CD4-positive, alpha-beta memory T cell (primary cell): ENCODE measurements around the gene MAGI2. TPM values are rescaled to one million over a fixed set of nuclear protein-coding genes. Genes with fewer than 3 reads are reported as not detected.

ENCODE experiments used
- CTCF ChIA-PET: fragments of 350-600 bp; sonication (Branson Sonifier 250); formaldehyde crosslinking; loops from one replicate; lab custom pipeline; 2021; ENCODE audit warnings: inconsistent platforms; ENCODE audit not compliant: partially characterized antibody; lab: Charles Lee
- POLR2A ChIA-PET: fragments of 350-600 bp; sonication (Branson Sonifier 250); formaldehyde crosslinking; loops from one replicate; lab custom pipeline; 2021; ENCODE audit not compliant: partially characterized antibody; lab: Charles Lee
- DNase-seq, 5 donors: peaks; one replicate each; pipeline versions ENCODE4 v3.0.0 to v3.0.0-alpha.2; 2020 to 2022; ENCODE audit warnings: mixed read lengths in 1 of 5
- H3K27ac ChIP-seq: one replicate; pipeline ENCODE4 v1.7.0; 2013; ENCODE audit warnings: low read depth, low read length
- H3K27me3 ChIP-seq: 2 replicates; pipeline ENCODE4 v1.7.0; 2013; ENCODE audit warnings: mild to moderate bottlenecking, low read length, moderate library complexity; ENCODE audit not compliant: insufficient read depth
- H3K36me3 ChIP-seq: 2 replicates; pipeline ENCODE4 v1.7.0; 2013; ENCODE audit warnings: mild to moderate bottlenecking, low read length, moderate library complexity; ENCODE audit not compliant: insufficient read depth
- H3K4me1 ChIP-seq: 2 replicates; pipeline ENCODE4 v1.7.0; 2013; ENCODE audit warnings: mild to moderate bottlenecking, low read length, moderate library complexity; ENCODE audit not compliant: insufficient read depth
- H3K4me3 ChIP-seq, 2 donors: one replicate each; pipeline ENCODE4 v1.7.0; 2013; ENCODE audit warnings: low read length in 2 of 2, mild to moderate bottlenecking in 1 of 2
- H3K9me3 ChIP-seq, 2 donors: one replicate each; pipeline ENCODE4 v1.7.0; 2013; ENCODE audit warnings: low read length in 2 of 2, control low read depth in 1 of 2; ENCODE audit not compliant: control insufficient read depth in 1 of 2
- H3K27ac Mint-ChIP-seq, 7 donors: one replicate each; pipeline ENCODE4 v1.8.0; 2020 to 2021; ENCODE audit warnings: mixed read lengths in 7 of 7, mild to moderate bottlenecking in 6 of 7, inconsistent platforms in 3 of 7, moderate library complexity in 3 of 7
- H3K27me3 Mint-ChIP-seq, 2 donors: one replicate each; pipeline ENCODE4 v1.8.0; 2020 to 2021; ENCODE audit warnings: mixed read lengths in 2 of 2
- H3K36me3 Mint-ChIP-seq, 2 donors: one replicate each; pipeline ENCODE4 v1.8.0; 2020 to 2021; ENCODE audit warnings: mixed read lengths in 2 of 2, inconsistent platforms in 1 of 2, mild to moderate bottlenecking in 1 of 2
- H3K4me1 Mint-ChIP-seq, 4 donors: one replicate each; pipeline ENCODE4 v1.8.0; 2020 to 2021; ENCODE audit warnings: mixed read lengths in 4 of 4, mild to moderate bottlenecking in 1 of 4
- H3K4me3 Mint-ChIP-seq, 8 donors: one replicate each; pipeline ENCODE4 v1.8.0; 2020 to 2021; ENCODE audit warnings: mixed read lengths in 8 of 8, mild to moderate bottlenecking in 7 of 8, moderate library complexity in 6 of 8, inconsistent platforms in 3 of 8
- H3K9me3 Mint-ChIP-seq, 8 donors: one replicate each; pipeline ENCODE4 v1.8.0; 2020 to 2021; ENCODE audit warnings: mixed read lengths in 8 of 8, mild to moderate bottlenecking in 5 of 8, inconsistent platforms in 3 of 8, moderate library complexity in 1 of 8
- intact Hi-C: fragments of 100-400 bp; cut with micrococcal nuclease; formaldehyde crosslinking; loops from one replicate; pipeline ENCODE4 v1.15.1; 2023
- polyA plus RNA-seq, 2 donors: library from polyadenylated mRNA; unstranded; fragments of 300-500 nt; fragmentation: Illumina TruSeq; gene quantifications; one replicate each; pipeline ENCODE4 v1.2.3, GENCODE V29; 2021
- total RNA-seq, 2 experiments: library from RNA; stranded (reverse); gene quantifications; one replicate each; pipeline ENCODE4 v1.2.3, GENCODE V29; 2021

Gene MAGI2
- total and polyA plus RNA-seq, 4 experiments from 2014 or later, result 0.23 to 0.25 TPM; not detected in 2

GRCh38 chr7:78073609-78074382, 1379.7 kb downstream of the MAGI2 start:
- intact Hi-C loops, result no loop called here
- peaks cover 3 to 18% of the 10 kb centered on the region in 2 donors for H3K27me3 Mint-ChIP-seq
- H3K27me3 ChIP-seq, result no peaks in the 10 kb centered on the region
- no peak overlapping the region for H3K4me3 Mint-ChIP-seq
- CTCF ChIA-PET, result no interaction called here
- DNase-seq, result no peak
- H3K4me1 Mint-ChIP-seq, result no peaks in the 10 kb centered on the region
- no peaks in the 10 kb centered on the region for H3K9me3 Mint-ChIP-seq
- POLR2A ChIA-PET, result no interaction called here
- H3K27ac Mint-ChIP-seq, result no peak overlapping the region
- H3K36me3 Mint-ChIP-seq, result no peaks in the 10 kb centered on the region
- no peaks in the 10 kb centered on the region for H3K9me3 ChIP-seq
- no peak overlapping the region for H3K27ac ChIP-seq
- H3K4me3 ChIP-seq, result no peak overlapping the region
- no peaks in the 10 kb centered on the region for H3K4me1 ChIP-seq
- no peaks in the 10 kb centered on the region for H3K36me3 ChIP-seq

GRCh38 chr7:78072201-78072590, 1381.3 kb downstream of the MAGI2 start:
- Mint-ChIP-seq H3K27ac (no peak overlapping the region), H3K4me3 (no peak overlapping the region), H3K9me3 (no peaks in the 10 kb centered on the region), H3K36me3 (no peaks in the 10 kb centered on the region), H3K4me1 (no peaks in the 10 kb centered on the region), H3K27me3 (peaks cover 5 to 18% of the 10 kb centered on the region in 2 donors)
- intact Hi-C loops, result no loop called here
- Histone ChIP-seq H3K4me3 (no peak overlapping the region), H3K9me3 (no peaks in the 10 kb centered on the region), H3K36me3 (no peaks in the 10 kb centered on the region), H3K27ac (no peak overlapping the region), H3K27me3 (no peaks in the 10 kb centered on the region), H3K4me1 (no peaks in the 10 kb centered on the region)
- ChIA-PET POLR2A (no interaction called here), CTCF (no interaction called here)
- DNase-seq, result no peak

GRCh38 chr7:78071491-78072200, 1381.8 kb downstream of the MAGI2 start:
- Mint-ChIP-seq H3K4me3 (no peak overlapping the region), H3K9me3 (no peaks in the 10 kb centered on the region), H3K36me3 (no peaks in the 10 kb centered on the region), H3K4me1 (no peaks in the 10 kb centered on the region), H3K27ac (no peak overlapping the region), H3K27me3 (peaks cover 3 to 18% of the 10 kb centered on the region in 2 donors)
- ChIA-PET CTCF (no interaction called here), POLR2A (no interaction called here)
- Histone ChIP-seq H3K4me1 (no peaks in the 10 kb centered on the region), H3K9me3 (no peaks in the 10 kb centered on the region), H3K27me3 (no peaks in the 10 kb centered on the region), H3K27ac (no peak overlapping the region), H3K36me3 (no peaks in the 10 kb centered on the region), H3K4me3 (no peak overlapping the region)
- DNase-seq, result no peak
- intact Hi-C loops, result no loop called here

GRCh38 chr7:78066599-78066998, 1386.9 kb downstream of the MAGI2 start:
- intact Hi-C loops, result no loop called here
- no peaks in the 10 kb centered on the region for H3K4me1 ChIP-seq
- DNase-seq, result no peak
- H3K27ac ChIP-seq, result no peak overlapping the region
- no peaks in the 10 kb centered on the region for H3K36me3 ChIP-seq
- no peak overlapping the region for H3K27ac Mint-ChIP-seq
- peaks cover 4 to 6% of the 10 kb centered on the region in 2 donors for H3K27me3 Mint-ChIP-seq
- H3K9me3 ChIP-seq, result no peaks in the 10 kb centered on the region
- H3K4me1 Mint-ChIP-seq, result no peaks in the 10 kb centered on the region
- H3K27me3 ChIP-seq, result peaks cover 3% of the 10 kb centered on the region
- no peak overlapping the region for H3K4me3 ChIP-seq
- H3K4me3 Mint-ChIP-seq, result no peak overlapping the region
- H3K36me3 Mint-ChIP-seq, result no peaks in the 10 kb centered on the region
- H3K9me3 Mint-ChIP-seq, result no peaks in the 10 kb centered on the region
- ChIA-PET CTCF (no interaction called here), POLR2A (no interaction called here)

GRCh38 chr7:78063758-78064157, 1389.7 kb downstream of the MAGI2 start:
- Mint-ChIP-seq H3K27ac (no peak overlapping the region), H3K36me3 (no peaks in the 10 kb centered on the region), H3K4me3 (no peak overlapping the region), H3K27me3 (peaks cover 3 to 5% of the 10 kb centered on the region in 2 donors), H3K4me1 (peaks cover 0 to 2% (median 0%) of the 10 kb centered on the region in 4 donors), H3K9me3 (no peaks in the 10 kb centered on the region)
- peaks cover 3% of the 10 kb centered on the region for H3K27me3 ChIP-seq
- no peak overlapping the region for H3K27ac ChIP-seq
- H3K4me3 ChIP-seq, result no peak overlapping the region
- no peaks in the 10 kb centered on the region for H3K36me3 ChIP-seq
- DNase-seq, result no peak
- POLR2A ChIA-PET, result no interaction called here
- CTCF ChIA-PET, result interaction anchor here (0.6 kb wide), 1 partner anchor 324 kb away, joined by 3 read pairs; no protein-coding TSS in a partner anchor
- H3K4me1 ChIP-seq, result no peaks in the 10 kb centered on the region
- intact Hi-C loops, result no loop called here
- H3K9me3 ChIP-seq, result no peaks in the 10 kb centered on the region

- Mint-ChIP-seq H3K27ac (no peak overlapping the region), H3K9me3 (no peaks in the 10 kb centered on the region), H3K36me3 (no peaks in the 10 kb centered on the region), H3K4me1 (peaks cover 0 to 2% (median 0%) of the 10 kb centered on the region in 4 donors), H3K4me3 (no peak overlapping the region), H3K27me3 (peaks cover 8% of the 10 kb centered on the region in 2 donors)
- H3K4me3 ChIP-seq, result no peak overlapping the region
- H3K36me3 ChIP-seq, result no peaks in the 10 kb centered on the region
- no peaks in the 10 kb centered on the region for H3K9me3 ChIP-seq
- no peaks in the 10 kb centered on the region for H3K4me1 ChIP-seq
- intact Hi-C loops, result no loop called here
- ChIA-PET POLR2A (no interaction called here), CTCF (no interaction called here)
- DNase-seq, result no peak
- peaks cover 3% of the 10 kb centered on the region for H3K27me3 ChIP-seq
- H3K27ac ChIP-seq, result no peak overlapping the region
Observed at GRCh38 chr7:78062214-78062613, 1391.3 kb downstream of the MAGI2 start.

- POLR2A ChIA-PET, result no interaction called here
- intact Hi-C loops, result no loop called here
- no peaks in the 10 kb centered on the region for H3K4me1 ChIP-seq
- peaks cover 16 to 19% of the 10 kb centered on the region in 2 donors for H3K27me3 Mint-ChIP-seq
- no peaks in the 10 kb centered on the region for H3K27me3 ChIP-seq
- no peak overlapping the region for H3K27ac ChIP-seq
- no peak overlapping the region for H3K4me3 Mint-ChIP-seq
- peaks cover 0 to 2% (median 0%) of the 10 kb centered on the region in 4 donors for H3K4me1 Mint-ChIP-seq
- CTCF ChIA-PET, result no interaction called here
- no peaks in the 10 kb centered on the region for H3K36me3 ChIP-seq
- no peaks in the 10 kb centered on the region for H3K9me3 ChIP-seq
- no peaks in the 10 kb centered on the region for H3K36me3 Mint-ChIP-seq
- no peaks in the 10 kb centered on the region for H3K9me3 Mint-ChIP-seq
- no peak for DNase-seq
- no peak overlapping the region for H3K4me3 ChIP-seq
- no peak overlapping the region for H3K27ac Mint-ChIP-seq
Observed at GRCh38 chr7:78057571-78057970, 1395.9 kb downstream of the MAGI2 start.
